ENCODE data around the gene OR6Q1.

- TF ChIP-seq CTCF (IDR thresholded peaks at IDR 0.05; ENCODE audit: low read depth, low read length) (no peak), EZH2phosphoT487 (IDR thresholded peaks at IDR 0.05; ENCODE audit: low read depth) (no peak)
These were observed 27.7 kb upstream of the OR6Q1 start for GRCh38 chr11:58003036-58003435.

Data from OCI-LY3 (cell line).